Suprapubic skin (tissue), 4 donors: ENCODE results near the gene MEGF9. TPM values are rescaled to one million over a fixed set of nuclear protein-coding genes. Genes with fewer than 3 reads are reported as not detected.

Experiments
- DNase-seq, 2 donors: peaks; one replicate each; pipeline ENCODE4 v3.0.0-alpha.2; 2019; ENCODE audit warnings: low spot score in 2 of 2
- H3K27ac ChIP-seq: fragments of 200-600 bp; sonication (generic); one replicate; pipeline ENCODE4 v1.5.1; 2019
- H3K27me3 ChIP-seq: fragments of 200-600 bp; sonication (generic); one replicate; pipeline ENCODE4 v1.5.1; 2019
- H3K36me3 ChIP-seq: fragments of 200-600 bp; sonication (generic); one replicate; pipeline ENCODE4 v1.5.1; 2019
- H3K4me1 ChIP-seq: fragments of 200-600 bp; sonication (generic); one replicate; pipeline ENCODE4 v1.5.1; 2019
- H3K4me3 ChIP-seq: fragments of 200-600 bp; sonication (generic); one replicate; pipeline ENCODE4 v1.5.1; 2019; ENCODE audit warnings: mild to moderate bottlenecking
- H3K9me3 ChIP-seq: fragments of 200-600 bp; sonication (generic); one replicate; pipeline ENCODE4 v1.5.1; 2019
- EP300 ChIP-seq: sonication (generic); formaldehyde crosslinking; IDR thresholded peaks from one replicate; pipeline ENCODE4 v1.6.1; 2017; ENCODE audit warnings: antibody characterized with exemption
- POLR2A ChIP-seq, 2 donors: fragments of 450-650 bp; IDR thresholded peaks; one replicate each; pipeline ENCODE4 v1.6.1; 2017; ENCODE audit warnings: antibody characterized with exemption in 2 of 2, mild to moderate bottlenecking in 2 of 2, moderate library complexity in 2 of 2
- POLR2AphosphoS5 ChIP-seq, 3 donors: sonication (generic); formaldehyde crosslinking; IDR thresholded peaks; one replicate each; pipeline ENCODE4 v1.6.1; 2017; ENCODE audit warnings: antibody characterized with exemption in 3 of 3
- WGBS: methylation state at CpG from one replicate; pipeline ENCODE4 v1.1.5; 2018; 5-methylcytosine and 5-hydroxymethylcytosine counted together
- total RNA-seq, 4 donors: library from RNA; depleted of rRNA; stranded (reverse); fragments of >200 nt; gene quantifications; one replicate each; pipeline ENCODE4 v1.1.0, GENCODE V29; 2016
- TF ChIP-seq, protein P1 (sequence below), 2 donors: fragments of 200-600 bp in 1 of 2; fragments of 450-650 bp in 1 of 2; sonication (generic) in 1 of 2; IDR thresholded peaks; one replicate each; pipeline ENCODE4 v1.5.1; 2016 to 2019; ENCODE audit warnings: antibody characterized with exemption in 2 of 2, mild to moderate bottlenecking in 1 of 2, moderate library complexity in 1 of 2

MEGF9 gene
- total RNA-seq, 4 donors from 2014 or later, result 33.6 to 58.1 (median 46.0) TPM

GRCh38 chr9:120650352-120650751 is 63.9 kb downstream of the MEGF9 start:
- no peak overlapping the region for H3K27ac ChIP-seq
- TF ChIP-seq POLR2AphosphoS5 (IDR thresholded peaks at IDR 0.05) (no peak), POLR2A (IDR thresholded peaks at IDR 0.05) (no peak)
- TF ChIP-seq, protein P1, sequence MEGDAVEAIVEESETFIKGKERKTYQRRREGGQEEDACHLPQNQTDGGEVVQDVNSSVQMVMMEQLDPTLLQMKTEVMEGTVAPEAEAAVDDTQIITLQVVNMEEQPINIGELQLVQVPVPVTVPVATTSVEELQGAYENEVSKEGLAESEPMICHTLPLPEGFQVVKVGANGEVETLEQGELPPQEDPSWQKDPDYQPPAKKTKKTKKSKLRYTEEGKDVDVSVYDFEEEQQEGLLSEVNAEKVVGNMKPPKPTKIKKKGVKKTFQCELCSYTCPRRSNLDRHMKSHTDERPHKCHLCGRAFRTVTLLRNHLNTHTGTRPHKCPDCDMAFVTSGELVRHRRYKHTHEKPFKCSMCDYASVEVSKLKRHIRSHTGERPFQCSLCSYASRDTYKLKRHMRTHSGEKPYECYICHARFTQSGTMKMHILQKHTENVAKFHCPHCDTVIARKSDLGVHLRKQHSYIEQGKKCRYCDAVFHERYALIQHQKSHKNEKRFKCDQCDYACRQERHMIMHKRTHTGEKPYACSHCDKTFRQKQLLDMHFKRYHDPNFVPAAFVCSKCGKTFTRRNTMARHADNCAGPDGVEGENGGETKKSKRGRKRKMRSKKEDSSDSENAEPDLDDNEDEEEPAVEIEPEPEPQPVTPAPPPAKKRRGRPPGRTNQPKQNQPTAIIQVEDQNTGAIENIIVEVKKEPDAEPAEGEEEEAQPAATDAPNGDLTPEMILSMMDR (IDR thresholded peaks at IDR 0.05), result no peak
- no peak overlapping the region for H3K4me3 ChIP-seq
- no peaks in the 10 kb centered on the region for H3K36me3 ChIP-seq
- 81% methylated on average over 1 of the region's 1 CpG for WGBS
- no peak for DNase-seq
- no peaks in the 10 kb centered on the region for H3K9me3 ChIP-seq
- no peaks in the 10 kb centered on the region for H3K27me3 ChIP-seq
- H3K4me1 ChIP-seq, result peaks cover 14% of the 10 kb centered on the region

DNA sequence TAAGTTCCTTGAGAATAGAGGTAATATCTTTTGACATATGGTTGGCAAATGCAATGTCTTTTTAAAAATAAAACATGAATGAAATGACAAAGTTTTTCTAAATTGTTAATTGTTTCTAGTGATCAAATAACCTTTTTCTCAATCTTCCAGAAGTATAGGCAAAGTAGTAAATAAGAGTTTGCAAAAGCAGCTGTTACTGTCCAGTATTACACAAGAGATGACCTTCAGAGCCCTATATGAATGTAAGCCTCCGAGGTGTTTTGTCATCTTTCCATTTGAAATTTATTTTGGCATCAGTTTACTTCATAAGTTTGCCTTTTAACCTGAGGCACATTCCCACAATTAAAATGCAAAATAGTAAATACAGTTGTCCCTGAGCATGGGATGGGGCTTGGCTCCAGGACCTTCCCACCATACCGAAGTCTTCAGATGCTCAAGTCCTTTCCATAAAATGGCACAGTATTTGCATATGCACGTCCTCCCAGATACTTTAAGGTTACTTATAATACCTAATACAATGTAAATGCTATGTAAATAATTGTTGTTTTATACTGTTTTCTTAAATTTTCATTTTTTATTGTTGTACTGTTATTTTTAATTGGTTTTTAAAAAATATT is 65.6 kb downstream of the MEGF9 start:
- H3K36me3 ChIP-seq, result no peaks in the 10 kb centered on the region
- H3K4me3 ChIP-seq, result no peak overlapping the region
- TF ChIP-seq POLR2AphosphoS5 (IDR thresholded peaks at IDR 0.05), result no peak
- TF ChIP-seq, protein P1 (IDR thresholded peaks at IDR 0.05), result no peak
- TF ChIP-seq POLR2A (IDR thresholded peaks at IDR 0.05), result no peak
- TF ChIP-seq EP300, result no peak
- H3K27me3 ChIP-seq, result no peaks in the 10 kb centered on the region
- H3K27ac ChIP-seq, result no peak overlapping the region
- peaks cover 5% of the 10 kb centered on the region for H3K4me1 ChIP-seq
- DNase-seq, result no peak
- H3K9me3 ChIP-seq, result no peaks in the 10 kb centered on the region
- WGBS, result 69% methylated on average over 3 of the region's 3 CpGs

DNA sequence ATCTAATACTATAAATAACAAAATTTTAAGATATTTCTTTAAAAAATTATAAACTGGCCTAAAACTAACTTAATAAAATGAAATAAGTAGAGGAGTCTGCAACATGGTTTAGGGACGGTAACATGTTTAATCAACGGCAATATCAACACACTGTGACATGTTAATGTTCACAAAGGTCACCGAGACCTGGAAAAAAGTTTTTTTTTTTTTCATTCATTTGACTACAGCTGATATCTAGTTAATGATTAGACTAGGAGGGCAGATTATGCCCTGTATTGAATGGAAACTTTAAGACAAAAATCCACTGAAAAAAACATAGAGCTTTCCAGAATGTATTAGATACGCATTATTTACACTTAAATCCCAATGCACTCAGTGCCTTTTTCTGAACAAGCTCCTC is 67.3 kb downstream of the MEGF9 start:
- H3K36me3 ChIP-seq, result no peaks in the 10 kb centered on the region
- no peak for DNase-seq
- TF ChIP-seq EP300, result no peak
- TF ChIP-seq POLR2AphosphoS5 (IDR thresholded peaks at IDR 0.05), result no peak
- TF ChIP-seq POLR2A (IDR thresholded peaks at IDR 0.05), result no peak
- TF ChIP-seq, protein P1 (IDR thresholded peaks at IDR 0.05), result no peak

GRCh38 chr9:120645760-120646159 is 68.5 kb downstream of the MEGF9 start:
- WGBS, result 98% methylated on average over 1 of the region's 1 CpG
- DNase-seq, result no peak
- Histone ChIP-seq H3K9me3 (no peaks in the 10 kb centered on the region), H3K4me1 (no peaks in the 10 kb centered on the region), H3K27me3 (no peaks in the 10 kb centered on the region), H3K4me3 (no peak overlapping the region), H3K27ac (no peak overlapping the region), H3K36me3 (no peaks in the 10 kb centered on the region)
- TF ChIP-seq POLR2A (IDR thresholded peaks at IDR 0.05), result no peak
- TF ChIP-seq POLR2AphosphoS5 (IDR thresholded peaks at IDR 0.05), result no peak
- TF ChIP-seq, protein P1 (IDR thresholded peaks at IDR 0.05), result no peak
- no peak for TF ChIP-seq EP300

More for the DNA sequence above, 67.3 kb downstream of the MEGF9 start:
- WGBS, result 95% methylated on average over 4 of the region's 4 CpGs
- H3K27me3 ChIP-seq, result no peaks in the 10 kb centered on the region
- H3K9me3 ChIP-seq, result no peaks in the 10 kb centered on the region
- H3K4me1 ChIP-seq, result no peaks in the 10 kb centered on the region
- no peak overlapping the region for H3K27ac ChIP-seq
- H3K4me3 ChIP-seq, result no peak overlapping the region

GRCh38 chr9:120643061-120643460 is 71.2 kb downstream of the MEGF9 start:
- Histone ChIP-seq H3K4me1 (no peaks in the 10 kb centered on the region), H3K4me3 (no peak overlapping the region), H3K27me3 (no peaks in the 10 kb centered on the region), H3K36me3 (no peaks in the 10 kb centered on the region), H3K9me3 (no peaks in the 10 kb centered on the region), H3K27ac (no peak overlapping the region)
- TF ChIP-seq POLR2AphosphoS5 (IDR thresholded peaks at IDR 0.05) (no peak), POLR2A (IDR thresholded peaks at IDR 0.05) (no peak), EP300 (no peak)
- TF ChIP-seq, protein P1 (IDR thresholded peaks at IDR 0.05), result no peak
- DNase-seq, result no peak
